ENCODE data around the gene DHX9. TPM values are rescaled to one million over a fixed set of nuclear protein-coding genes. Genes with fewer than 3 reads are reported as not detected.

Gene DHX9
- total RNA-seq, 3 donors from 2014 or later (not counting 1 experiment from before 2014, with no cell fraction given) = 208 to 226 (median 226) TPM

- peaks cover 16 to 17% of the 10 kb centered on the region in 2 donors for H3K4me1 Mint-ChIP-seq
- no peak for ATAC-seq
- Histone ChIP-seq H3K4me3 (ENCODE audit: low read length) (no peak overlapping the region), H3K27ac (ENCODE audit: low read length) (no peak overlapping the region), H3K9me3 (ENCODE audit: control insufficient read depth, insufficient read depth, low read length) (no peaks in the 10 kb centered on the region), H3K36me3 (ENCODE audit: control insufficient read depth, insufficient read depth, low read length) (peaks cover 86% of the 10 kb centered on the region), H3K27me3 (ENCODE audit: control insufficient read depth, insufficient read depth, low read length) (no peaks in the 10 kb centered on the region), H3K4me1 (ENCODE audit: control insufficient read depth, insufficient read depth, low read length) (peaks cover 5% of the 10 kb centered on the region)
- H3K27ac Mint-ChIP-seq = peak overlapping the region in 1 of 2 donors; percentile 0
- peaks cover 45% of the 10 kb centered on the region for H3K36me3 Mint-ChIP-seq
- TF ChIP-seq, protein P1, sequence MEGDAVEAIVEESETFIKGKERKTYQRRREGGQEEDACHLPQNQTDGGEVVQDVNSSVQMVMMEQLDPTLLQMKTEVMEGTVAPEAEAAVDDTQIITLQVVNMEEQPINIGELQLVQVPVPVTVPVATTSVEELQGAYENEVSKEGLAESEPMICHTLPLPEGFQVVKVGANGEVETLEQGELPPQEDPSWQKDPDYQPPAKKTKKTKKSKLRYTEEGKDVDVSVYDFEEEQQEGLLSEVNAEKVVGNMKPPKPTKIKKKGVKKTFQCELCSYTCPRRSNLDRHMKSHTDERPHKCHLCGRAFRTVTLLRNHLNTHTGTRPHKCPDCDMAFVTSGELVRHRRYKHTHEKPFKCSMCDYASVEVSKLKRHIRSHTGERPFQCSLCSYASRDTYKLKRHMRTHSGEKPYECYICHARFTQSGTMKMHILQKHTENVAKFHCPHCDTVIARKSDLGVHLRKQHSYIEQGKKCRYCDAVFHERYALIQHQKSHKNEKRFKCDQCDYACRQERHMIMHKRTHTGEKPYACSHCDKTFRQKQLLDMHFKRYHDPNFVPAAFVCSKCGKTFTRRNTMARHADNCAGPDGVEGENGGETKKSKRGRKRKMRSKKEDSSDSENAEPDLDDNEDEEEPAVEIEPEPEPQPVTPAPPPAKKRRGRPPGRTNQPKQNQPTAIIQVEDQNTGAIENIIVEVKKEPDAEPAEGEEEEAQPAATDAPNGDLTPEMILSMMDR (IDR thresholded peaks at IDR 0.05) = no peak
- intact Hi-C loops (cut with micrococcal nuclease) = no loop called here
- no peaks in the 10 kb centered on the region for H3K9me3 Mint-ChIP-seq
- no peaks in the 10 kb centered on the region for H3K27me3 Mint-ChIP-seq (ENCODE audit: low read depth in 2 of 2)
- H3K4me3 Mint-ChIP-seq = no peak overlapping the region
- no peak for DNase-seq
These were observed 45.7 kb downstream of the DHX9 start for GRCh38 chr1:182884872-182885271.

DNA sequence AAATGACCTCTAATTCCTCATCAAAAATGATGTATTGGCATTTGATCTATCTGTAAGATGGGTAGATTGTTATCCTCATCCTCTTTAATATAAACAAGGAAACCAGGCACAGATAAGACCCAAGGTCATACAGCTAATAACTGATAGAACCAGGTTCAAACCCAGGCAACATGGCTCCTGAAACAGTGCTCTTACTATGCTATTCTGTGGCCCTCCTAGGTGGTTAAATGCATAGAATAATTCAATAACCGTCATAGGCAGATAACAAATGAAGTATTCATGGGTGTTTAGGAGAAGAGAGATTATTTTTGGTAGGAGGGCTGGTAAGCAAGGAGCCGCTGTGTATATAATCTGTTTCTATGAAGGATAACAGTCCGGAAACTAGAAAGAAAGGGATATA lies 46.4 kb downstream of the DHX9 start:
- Mint-ChIP-seq H3K27me3 (ENCODE audit: low read depth in 2 of 2) (no peaks in the 10 kb centered on the region), H3K27ac (peak overlapping the region in 1 of 2 donors; percentile 0), H3K4me1 (peaks cover 24 to 25% of the 10 kb centered on the region in 2 donors), H3K4me3 (no peak overlapping the region), H3K36me3 (peaks cover 39% of the 10 kb centered on the region), H3K9me3 (no peaks in the 10 kb centered on the region)
- Histone ChIP-seq H3K27ac (ENCODE audit: low read length) (no peak overlapping the region), H3K4me1 (ENCODE audit: control insufficient read depth, insufficient read depth, low read length) (peaks cover 9% of the 10 kb centered on the region), H3K36me3 (ENCODE audit: control insufficient read depth, insufficient read depth, low read length) (peaks cover 78% of the 10 kb centered on the region), H3K27me3 (ENCODE audit: control insufficient read depth, insufficient read depth, low read length) (no peaks in the 10 kb centered on the region), H3K4me3 (ENCODE audit: low read length) (no peak overlapping the region), H3K9me3 (ENCODE audit: control insufficient read depth, insufficient read depth, low read length) (no peaks in the 10 kb centered on the region)
- no peak for DNase-seq
- TF ChIP-seq, protein P1 (IDR thresholded peaks at IDR 0.05) = no peak
- intact Hi-C loops (cut with micrococcal nuclease) = no loop called here
- ATAC-seq = no peak
- 97% methylated on average over 3 of the region's 3 CpGs for WGBS (ENCODE audit: insufficient coverage)

DNA sequence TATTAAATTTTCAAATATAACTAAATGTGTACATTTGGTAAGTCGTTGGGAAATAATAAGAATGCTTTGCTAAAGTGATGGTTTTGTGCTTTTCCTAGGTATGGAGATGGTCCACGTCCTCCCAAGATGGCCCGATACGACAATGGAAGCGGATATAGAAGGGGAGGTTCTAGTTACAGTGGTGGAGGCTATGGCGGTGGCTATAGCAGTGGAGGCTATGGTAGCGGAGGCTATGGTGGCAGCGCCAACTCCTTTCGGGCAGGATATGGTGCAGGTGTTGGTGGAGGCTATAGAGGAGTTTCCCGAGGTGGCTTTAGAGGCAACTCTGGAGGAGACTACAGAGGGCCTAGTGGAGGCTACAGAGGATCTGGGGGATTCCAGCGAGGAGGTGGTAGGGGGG lies 47.8 kb downstream of the DHX9 start:
- H3K27ac Mint-ChIP-seq = no peak overlapping the region
- DNase-seq (no peak), ATAC-seq (no peak)
- H3K27me3 Mint-ChIP-seq (ENCODE audit: low read depth in 2 of 2) = no peaks in the 10 kb centered on the region
- peaks cover 65% of the 10 kb centered on the region for H3K36me3 ChIP-seq (ENCODE audit: control insufficient read depth, insufficient read depth, low read length)
- H3K4me3 ChIP-seq (ENCODE audit: low read length) = no peak overlapping the region
- no peaks in the 10 kb centered on the region for H3K9me3 Mint-ChIP-seq
- no peaks in the 10 kb centered on the region for H3K27me3 ChIP-seq (ENCODE audit: control insufficient read depth, insufficient read depth, low read length)
- no peaks in the 10 kb centered on the region for H3K9me3 ChIP-seq (ENCODE audit: control insufficient read depth, insufficient read depth, low read length)
- intact Hi-C loops (cut with micrococcal nuclease) = no loop called here
- TF ChIP-seq, protein P1 (IDR thresholded peaks at IDR 0.05) = no peak
- WGBS (ENCODE audit: insufficient coverage) = 98% methylated on average over 11 of the region's 11 CpGs
- peaks cover 11% of the 10 kb centered on the region for H3K4me1 ChIP-seq (ENCODE audit: control insufficient read depth, insufficient read depth, low read length)
- H3K36me3 Mint-ChIP-seq = peaks cover 25% of the 10 kb centered on the region
- no peak overlapping the region for H3K27ac ChIP-seq (ENCODE audit: low read length)
- H3K4me1 Mint-ChIP-seq = peaks cover 28 to 29% of the 10 kb centered on the region in 2 donors
- H3K4me3 Mint-ChIP-seq = no peak overlapping the region

Data from natural killer cell (primary cell).